CD14-positive monocyte (primary cell): ENCODE data around the gene UBE2G2. TPM values are rescaled to one million over a fixed set of nuclear protein-coding genes. Genes with fewer than 3 reads are reported as not detected.
A peak's percentile ranks its signal among the peaks of the same experiment; 100 is the strongest.

ENCODE experiments used
- DNase-seq, 3 donors: peaks; one replicate each; pipeline ENCODE4 v3.0.0-alpha.2; 2011 to 2022
- H2AFZ ChIP-seq: 2 replicates; pipeline ENCODE4 v1.6.0; 2012; ENCODE audit warnings: mild to moderate bottlenecking, low read depth, low read length, inconsistent platforms; ENCODE audit not compliant: insufficient read depth, poor library complexity, severe bottlenecking
- H3K27ac ChIP-seq, 2 donors: 1 replicate in 1 of 2; 2 replicates in 1 of 2; pipeline ENCODE4 v1.5.1; 2012 to 2013; ENCODE audit warnings: low read length in 2 of 2, control low read depth in 1 of 2, inconsistent platforms in 1 of 2, low read depth in 1 of 2, mild to moderate bottlenecking in 1 of 2
- H3K27me3 ChIP-seq, 2 donors: one replicate each; pipeline versions ENCODE4 v1.6.0 to v1.6.1; 2011 to 2013; ENCODE audit warnings: low read length in 2 of 2; ENCODE audit not compliant: control insufficient read depth in 2 of 2, insufficient read depth in 2 of 2
- H3K36me3 ChIP-seq, 2 donors: replicated peaks in 1 of 2; 1 replicate in 1 of 2; 2 replicates in 1 of 2; pipeline versions ENCODE4 v1.5.1 to v1.6.1; 2012 to 2013; ENCODE audit warnings: low read length in 2 of 2, control low read depth in 1 of 2, inconsistent platforms in 1 of 2, mild to moderate bottlenecking in 1 of 2; ENCODE audit not compliant: insufficient read depth in 2 of 2, control insufficient read depth in 1 of 2
- H3K4me1 ChIP-seq, 2 donors: 1 replicate in 1 of 2; 2 replicates in 1 of 2; pipeline versions ENCODE4 v1.5.1 to v1.6.1; 2012 to 2013; ENCODE audit warnings: low read length in 2 of 2, control low read depth in 1 of 2, inconsistent platforms in 1 of 2, mild to moderate bottlenecking in 1 of 2, moderate library complexity in 1 of 2; ENCODE audit not compliant: insufficient read depth in 2 of 2, control insufficient read depth in 1 of 2
- H3K4me2 ChIP-seq: replicated peaks from 2 replicates; pipeline ENCODE3; 2012; ENCODE audit warnings: low read length, moderate library complexity, mild to moderate bottlenecking; ENCODE audit not compliant: poor library complexity, severe bottlenecking; ENCODE audit errors: extremely low read depth
- H3K4me3 ChIP-seq, 3 experiments: fragments of 200-600 bp in 1 of 3; sonication (generic) in 1 of 3; replicated peaks in 1 of 3; 1 replicate in 2 of 3; 2 replicates in 1 of 3; pipeline ENCODE4 v1.5.1; 2011 to 2013; ENCODE audit warnings: low read length in 3 of 3, mild to moderate bottlenecking in 3 of 3, control low read depth in 2 of 3, low read depth in 2 of 3, inconsistent platforms in 1 of 3, moderate library complexity in 1 of 3
- H3K79me2 ChIP-seq: 2 replicates; pipeline ENCODE4 v1.6.0; 2012; ENCODE audit warnings: mild to moderate bottlenecking, control low read depth, inconsistent platforms, low read length, moderate library complexity; ENCODE audit not compliant: insufficient read depth
- H3K9ac ChIP-seq: 2 replicates; pipeline ENCODE4 v1.6.0; 2017; ENCODE audit warnings: low read length, mild to moderate bottlenecking; ENCODE audit not compliant: insufficient read depth, poor library complexity, severe bottlenecking
- H3K9me3 ChIP-seq, 2 donors: replicated peaks in 1 of 2; 1 replicate in 1 of 2; 2 replicates in 1 of 2; pipeline versions ENCODE4 v1.5.1 to v1.6.1; 2012 to 2013; ENCODE audit warnings: low read length in 2 of 2, control low read depth in 1 of 2; ENCODE audit not compliant: control insufficient read depth in 1 of 2, insufficient read depth in 1 of 2
- H4K20me1 ChIP-seq: 2 replicates; pipeline ENCODE4 v1.6.0; 2012; ENCODE audit warnings: mild to moderate bottlenecking, low read length, control low read depth, moderate library complexity; ENCODE audit not compliant: insufficient read depth
- H3K27ac Mint-ChIP-seq, 7 donors: one replicate each; pipeline ENCODE4 v1.8.0; 2020; ENCODE audit warnings: mild to moderate bottlenecking in 7 of 7, mixed read lengths in 7 of 7, moderate library complexity in 6 of 7, inconsistent platforms in 2 of 7
- H3K27me3 Mint-ChIP-seq, 3 donors: one replicate each; pipeline ENCODE4 v1.8.0; 2021 to 2022; ENCODE audit warnings: low read depth in 3 of 3, mild to moderate bottlenecking in 3 of 3, mixed read lengths in 3 of 3, moderate library complexity in 3 of 3, inconsistent platforms in 1 of 3
- H3K36me3 Mint-ChIP-seq, 2 donors: one replicate each; pipeline ENCODE4 v1.8.0; 2020; ENCODE audit warnings: mixed read lengths in 2 of 2, inconsistent platforms in 1 of 2, mild to moderate bottlenecking in 1 of 2
- H3K4me1 Mint-ChIP-seq: one replicate; pipeline ENCODE4 v1.8.0; 2020; ENCODE audit warnings: mild to moderate bottlenecking, mixed read lengths
- H3K4me3 Mint-ChIP-seq, 2 donors: one replicate each; pipeline ENCODE4 v1.8.0; 2020; ENCODE audit warnings: mild to moderate bottlenecking in 2 of 2, mixed read lengths in 2 of 2, moderate library complexity in 1 of 2
- H3K9me3 Mint-ChIP-seq, 7 donors: one replicate each; pipeline ENCODE4 v1.8.0; 2020 to 2022; ENCODE audit warnings: mixed read lengths in 7 of 7, mild to moderate bottlenecking in 6 of 7, moderate library complexity in 6 of 7, inconsistent platforms in 2 of 7
- WGBS: methylation state at CpG from one replicate; pipeline ENCODE4 v1.1.5; 2013; ENCODE audit warnings: missing lambda C conversion rate; ENCODE audit not compliant: insufficient coverage; 5-methylcytosine and 5-hydroxymethylcytosine counted together
- intact Hi-C, 2 donors: fragments of 100-400 bp; cut with micrococcal nuclease; formaldehyde crosslinking; loops; one replicate each; pipeline versions ENCODE4 v1.15.0 to v1.15.1; 2023
- polyA plus RNA-seq, 3 donors: library from polyadenylated mRNA; depleted of rRNA in 1 of 3; unstranded in 2 of 3; stranded (reverse) in 1 of 3; fragments of 300-500 nt in 2 of 3; fragments of >200 nt in 1 of 3; fragmentation: Illumina TruSeq in 2 of 3; gene quantifications; 1 replicate in 2 of 3; 2 replicates in 1 of 3; pipeline ENCODE4 v1.2.3, GENCODE V29; 2012 to 2021
- TF ChIP-seq, protein P1 (sequence below): fragments of 200-600 bp; IDR thresholded peaks from one replicate; pipeline ENCODE4 v1.8.0; 2022; ENCODE audit warnings: antibody characterized with exemption, mild to moderate bottlenecking

UBE2G2 gene
- polyA plus RNA-seq, 3 donors: 22.5 to 123 (median 31.0) TPM

DNA sequence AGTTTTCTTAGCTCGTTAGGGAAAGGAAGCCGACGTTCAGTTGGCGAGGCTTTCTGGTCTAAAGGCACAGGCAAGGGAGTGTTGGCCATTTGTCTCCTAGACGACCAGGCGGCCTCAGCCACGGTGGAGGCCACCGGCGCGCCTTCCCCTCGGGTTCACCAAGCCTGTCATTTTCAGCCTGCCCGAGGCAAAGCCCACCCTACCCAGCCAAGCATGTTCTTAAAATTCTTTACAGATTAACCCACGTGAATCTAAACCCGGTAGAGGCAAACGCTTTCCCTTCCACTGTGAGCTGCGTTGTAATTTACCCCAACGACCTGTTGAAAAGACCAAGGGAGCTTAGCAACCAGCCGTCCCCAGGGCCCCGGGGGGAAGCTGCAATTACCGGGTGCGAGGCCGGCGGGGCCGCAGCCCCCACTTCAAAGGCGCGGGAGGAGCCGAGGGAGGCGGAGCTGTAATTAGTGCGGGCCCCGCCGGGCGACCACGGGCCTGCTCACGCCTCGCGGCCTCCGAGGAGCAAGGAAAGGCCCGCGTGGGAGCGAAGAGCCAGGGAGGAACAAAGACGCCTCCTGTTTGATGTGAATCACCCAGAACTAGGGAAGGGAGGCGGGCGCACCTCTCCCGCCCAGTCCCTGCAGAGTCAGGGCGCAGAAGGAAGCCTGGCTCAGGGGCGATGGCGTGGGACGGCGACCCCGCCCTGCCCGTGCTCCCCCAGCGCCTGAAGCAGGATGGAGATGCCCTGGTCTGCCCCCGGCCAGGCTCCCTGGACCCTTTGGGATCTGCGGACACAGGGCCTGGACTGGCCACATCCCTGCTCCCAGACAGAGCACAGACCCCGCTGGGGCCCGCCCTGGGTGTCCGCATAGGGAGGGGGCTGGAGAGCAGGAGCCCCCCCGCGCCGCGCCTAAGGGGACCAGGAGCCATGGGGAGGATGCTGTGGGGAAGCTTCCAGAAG is 78.2 kb downstream of the UBE2G2 start:
- H3K36me3 Mint-ChIP-seq: peaks cover 0 to 2% of the 10 kb centered on the region in 2 donors
- Histone ChIP-seq H3K4me3 (no peak overlapping the region), H3K27ac (no peak overlapping the region), H3K9ac (no peak overlapping the region), H3K27me3 (peaks cover 22 to 58% of the 10 kb centered on the region in 2 donors), H3K4me2 (no peak overlapping the region), H3K9me3 (peaks cover 0 to 10% of the 10 kb centered on the region in 2 donors), H4K20me1 (no peaks in the 10 kb centered on the region), H3K36me3 (no peaks in the 10 kb centered on the region), H2AFZ (no peak overlapping the region), H3K4me1 (no peaks in the 10 kb centered on the region), H3K79me2 (no peaks in the 10 kb centered on the region)
- H3K9me3 Mint-ChIP-seq: peaks cover 0 to 10% (median 4%) of the 10 kb centered on the region in 7 donors
- WGBS: 17% methylated on average over 60 of the region's 61 CpGs
- intact Hi-C loops: no loop called here
- no peaks in the 10 kb centered on the region for H3K4me1 Mint-ChIP-seq
- peak overlapping the region in 1 of 2 donors; percentile 72 for H3K4me3 Mint-ChIP-seq
- TF ChIP-seq, protein P1, sequence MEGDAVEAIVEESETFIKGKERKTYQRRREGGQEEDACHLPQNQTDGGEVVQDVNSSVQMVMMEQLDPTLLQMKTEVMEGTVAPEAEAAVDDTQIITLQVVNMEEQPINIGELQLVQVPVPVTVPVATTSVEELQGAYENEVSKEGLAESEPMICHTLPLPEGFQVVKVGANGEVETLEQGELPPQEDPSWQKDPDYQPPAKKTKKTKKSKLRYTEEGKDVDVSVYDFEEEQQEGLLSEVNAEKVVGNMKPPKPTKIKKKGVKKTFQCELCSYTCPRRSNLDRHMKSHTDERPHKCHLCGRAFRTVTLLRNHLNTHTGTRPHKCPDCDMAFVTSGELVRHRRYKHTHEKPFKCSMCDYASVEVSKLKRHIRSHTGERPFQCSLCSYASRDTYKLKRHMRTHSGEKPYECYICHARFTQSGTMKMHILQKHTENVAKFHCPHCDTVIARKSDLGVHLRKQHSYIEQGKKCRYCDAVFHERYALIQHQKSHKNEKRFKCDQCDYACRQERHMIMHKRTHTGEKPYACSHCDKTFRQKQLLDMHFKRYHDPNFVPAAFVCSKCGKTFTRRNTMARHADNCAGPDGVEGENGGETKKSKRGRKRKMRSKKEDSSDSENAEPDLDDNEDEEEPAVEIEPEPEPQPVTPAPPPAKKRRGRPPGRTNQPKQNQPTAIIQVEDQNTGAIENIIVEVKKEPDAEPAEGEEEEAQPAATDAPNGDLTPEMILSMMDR: no peak
- peaks cover 54 to 86% (median 73%) of the 10 kb centered on the region in 3 donors for H3K27me3 Mint-ChIP-seq
- no peak for DNase-seq
- no peak overlapping the region for H3K27ac Mint-ChIP-seq

GRCh38 chr21:44722731-44723130 is 78.9 kb downstream of the UBE2G2 start:
- Mint-ChIP-seq H3K36me3 (peaks cover 0 to 2% of the 10 kb centered on the region in 2 donors), H3K27ac (no peak overlapping the region), H3K27me3 (peaks cover 58 to 89% (median 75%) of the 10 kb centered on the region in 3 donors), H3K4me1 (no peaks in the 10 kb centered on the region), H3K4me3 (peak overlapping the region in 1 of 2 donors; percentile 72), H3K9me3 (peaks cover 0 to 10% (median 2%) of the 10 kb centered on the region in 7 donors)
- TF ChIP-seq, protein P1: no peak
- no peaks in the 10 kb centered on the region for H3K36me3 ChIP-seq
- no peak overlapping the region for H3K4me2 ChIP-seq
- H3K79me2 ChIP-seq: no peaks in the 10 kb centered on the region
- no CpG with 5 or more reads among the region's 5 CpGs for WGBS
- intact Hi-C loops: no loop called here
- H3K4me3 ChIP-seq: no peak overlapping the region
- no peak overlapping the region for H3K27ac ChIP-seq
- peaks cover 29 to 65% of the 10 kb centered on the region in 2 donors for H3K27me3 ChIP-seq
- H3K9ac ChIP-seq: no peak overlapping the region
- no peaks in the 10 kb centered on the region for H3K4me1 ChIP-seq
- peaks cover 0 to 10% of the 10 kb centered on the region in 2 donors for H3K9me3 ChIP-seq
- no peak overlapping the region for H2AFZ ChIP-seq
- no peak for DNase-seq
- no peaks in the 10 kb centered on the region for H4K20me1 ChIP-seq
